Uterus (tissue), 2 donors: Measurements from ENCODE around the gene PLA2G2D.

Experiments
- POLR2A ChIP-seq, 2 donors: fragments of 450-650 bp; IDR thresholded peaks; one replicate each; pipeline ENCODE4 v1.6.1; 2016; ENCODE audit warnings: antibody characterized with exemption in 2 of 2, mild to moderate bottlenecking in 1 of 2, moderate library complexity in 1 of 2
- TF ChIP-seq, protein P1 (sequence below), 4 experiments: fragments of 200-600 bp in 2 of 4; fragments of 450-650 bp in 2 of 4; sonication (generic) in 2 of 4; IDR thresholded peaks; one replicate each; pipeline ENCODE4 v1.5.1; 2016 to 2019; ENCODE audit warnings: antibody characterized with exemption in 4 of 4, mild to moderate bottlenecking in 2 of 4, moderate library complexity in 1 of 4

DNA sequence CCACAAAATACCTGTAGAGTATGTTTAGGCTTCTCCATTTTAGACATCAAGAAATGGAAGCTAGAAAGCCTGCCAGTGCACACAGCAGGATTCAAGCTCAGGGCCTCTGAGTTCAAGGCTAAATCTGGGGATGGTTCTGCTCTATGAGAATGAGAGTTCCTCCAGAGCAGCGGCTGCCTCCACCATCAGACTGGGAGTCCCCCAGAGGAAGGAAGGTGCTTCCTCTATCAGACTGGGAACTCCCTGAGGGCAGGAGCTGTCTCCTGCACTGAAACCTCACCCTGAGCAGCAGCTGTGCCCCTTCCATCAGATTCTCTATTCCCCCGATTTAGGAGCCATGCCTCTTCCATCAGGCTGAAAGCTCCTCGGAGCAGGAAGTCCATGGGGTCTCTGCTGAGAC is 29.2 kb downstream of the PLA2G2D start:
- no peak for TF ChIP-seq POLR2A (IDR thresholded peaks at IDR 0.05)
- TF ChIP-seq, protein P1, sequence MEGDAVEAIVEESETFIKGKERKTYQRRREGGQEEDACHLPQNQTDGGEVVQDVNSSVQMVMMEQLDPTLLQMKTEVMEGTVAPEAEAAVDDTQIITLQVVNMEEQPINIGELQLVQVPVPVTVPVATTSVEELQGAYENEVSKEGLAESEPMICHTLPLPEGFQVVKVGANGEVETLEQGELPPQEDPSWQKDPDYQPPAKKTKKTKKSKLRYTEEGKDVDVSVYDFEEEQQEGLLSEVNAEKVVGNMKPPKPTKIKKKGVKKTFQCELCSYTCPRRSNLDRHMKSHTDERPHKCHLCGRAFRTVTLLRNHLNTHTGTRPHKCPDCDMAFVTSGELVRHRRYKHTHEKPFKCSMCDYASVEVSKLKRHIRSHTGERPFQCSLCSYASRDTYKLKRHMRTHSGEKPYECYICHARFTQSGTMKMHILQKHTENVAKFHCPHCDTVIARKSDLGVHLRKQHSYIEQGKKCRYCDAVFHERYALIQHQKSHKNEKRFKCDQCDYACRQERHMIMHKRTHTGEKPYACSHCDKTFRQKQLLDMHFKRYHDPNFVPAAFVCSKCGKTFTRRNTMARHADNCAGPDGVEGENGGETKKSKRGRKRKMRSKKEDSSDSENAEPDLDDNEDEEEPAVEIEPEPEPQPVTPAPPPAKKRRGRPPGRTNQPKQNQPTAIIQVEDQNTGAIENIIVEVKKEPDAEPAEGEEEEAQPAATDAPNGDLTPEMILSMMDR (IDR thresholded peaks at IDR 0.05): no peak
